ENCODE data around the gene NMRAL1.

The NMRAL1 gene

GRCh38 chr16:4474192-4474961, at the start of gene NMRAL1:
Gene NMRAL1 (minus strand): TSS chr16:4474625. CDS start chr16:4474132, 493 bp downstream.
- Mint-ChIP-seq H3K4me3 (peak within 1 kb of the TSS; percentile 89), H3K4me1 (ENCODE audit: low read depth) (peaks cover 19% of the 10 kb centered on the region), H3K27ac (peak within 1 kb of the TSS; percentile 78), H3K9me3 (no peaks in the 10 kb centered on the region), H3K36me3 (ENCODE audit: low read depth) (peaks cover 9% of the 10 kb centered on the region), H3K27me3 (ENCODE audit: low read depth) (no peaks in the 10 kb centered on the region)

- H3K36me3 Mint-ChIP-seq (ENCODE audit: low read depth), result no peaks in the 10 kb centered on the region
- H3K27ac Mint-ChIP-seq, result no peak overlapping the region
- no peaks in the 10 kb centered on the region for H3K27me3 Mint-ChIP-seq (ENCODE audit: low read depth)
- H3K9me3 Mint-ChIP-seq, result no peaks in the 10 kb centered on the region
- no peak overlapping the region for H3K4me3 Mint-ChIP-seq
- H3K4me1 Mint-ChIP-seq (ENCODE audit: low read depth), result peaks cover 19% of the 10 kb centered on the region
Measured at GRCh38 chr16:4523686-4524085, 49.3 kb upstream of the NMRAL1 start.

- H3K9me3 Mint-ChIP-seq, result no peaks in the 10 kb centered on the region
- no peaks in the 10 kb centered on the region for H3K27me3 Mint-ChIP-seq (ENCODE audit: low read depth)
- peaks cover 8% of the 10 kb centered on the region for H3K4me1 Mint-ChIP-seq (ENCODE audit: low read depth)
- no peak overlapping the region for H3K4me3 Mint-ChIP-seq
- no peak overlapping the region for H3K27ac Mint-ChIP-seq
- H3K36me3 Mint-ChIP-seq (ENCODE audit: low read depth), result no peaks in the 10 kb centered on the region
Measured at GRCh38 chr16:4522051-4522581, 47.7 kb upstream of the NMRAL1 start.

GRCh38 chr16:4520913-4521312, 46.5 kb upstream of the NMRAL1 start:
- H3K27ac Mint-ChIP-seq, result no peak overlapping the region
- no peaks in the 10 kb centered on the region for H3K27me3 Mint-ChIP-seq (ENCODE audit: low read depth)

GRCh38 chr16:4519274-4520058, 45.0 kb upstream of the NMRAL1 start:
- H3K27me3 Mint-ChIP-seq (ENCODE audit: low read depth), result no peaks in the 10 kb centered on the region
- no peak overlapping the region for H3K27ac Mint-ChIP-seq
- peaks cover 21% of the 10 kb centered on the region for H3K4me1 Mint-ChIP-seq (ENCODE audit: low read depth)
- no peaks in the 10 kb centered on the region for H3K36me3 Mint-ChIP-seq (ENCODE audit: low read depth)
- no peak overlapping the region for H3K4me3 Mint-ChIP-seq
- no peaks in the 10 kb centered on the region for H3K9me3 Mint-ChIP-seq

More at GRCh38 chr16:4520913-4521312, 46.5 kb upstream of the NMRAL1 start:
- H3K9me3 Mint-ChIP-seq, result no peaks in the 10 kb centered on the region
- H3K4me3 Mint-ChIP-seq, result no peak overlapping the region
- H3K36me3 Mint-ChIP-seq (ENCODE audit: low read depth), result no peaks in the 10 kb centered on the region
- H3K4me1 Mint-ChIP-seq (ENCODE audit: low read depth), result peaks cover 7% of the 10 kb centered on the region

GRCh38 chr16:4517812-4518680, 43.6 kb upstream of the NMRAL1 start:
- Mint-ChIP-seq H3K4me1 (ENCODE audit: low read depth) (peaks cover 23% of the 10 kb centered on the region), H3K27ac (no peak overlapping the region), H3K9me3 (no peaks in the 10 kb centered on the region), H3K36me3 (ENCODE audit: low read depth) (no peaks in the 10 kb centered on the region), H3K4me3 (no peak overlapping the region), H3K27me3 (ENCODE audit: low read depth) (no peaks in the 10 kb centered on the region)

GRCh38 chr16:4515611-4516233, 41.3 kb upstream of the NMRAL1 start:
- Mint-ChIP-seq H3K36me3 (ENCODE audit: low read depth) (peaks cover 14% of the 10 kb centered on the region), H3K4me1 (ENCODE audit: low read depth) (peaks cover 26% of the 10 kb centered on the region), H3K9me3 (no peaks in the 10 kb centered on the region), H3K27me3 (ENCODE audit: low read depth) (no peaks in the 10 kb centered on the region), H3K4me3 (peak overlapping the region; percentile 47), H3K27ac (peak overlapping the region; percentile 86)

GRCh38 chr16:4514606-4515005, 40.2 kb upstream of the NMRAL1 start:
- H3K9me3 Mint-ChIP-seq, result no peaks in the 10 kb centered on the region
- H3K36me3 Mint-ChIP-seq (ENCODE audit: low read depth), result peaks cover 21% of the 10 kb centered on the region
- peak overlapping the region; percentile 11 for H3K4me3 Mint-ChIP-seq
- H3K4me1 Mint-ChIP-seq (ENCODE audit: low read depth), result peaks cover 26% of the 10 kb centered on the region
- H3K27ac Mint-ChIP-seq, result peak overlapping the region; percentile 86
- no peaks in the 10 kb centered on the region for H3K27me3 Mint-ChIP-seq (ENCODE audit: low read depth)

- Mint-ChIP-seq H3K4me3 (no peak overlapping the region), H3K4me1 (ENCODE audit: low read depth) (peaks cover 26% of the 10 kb centered on the region), H3K9me3 (no peaks in the 10 kb centered on the region), H3K27ac (peak overlapping the region; percentile 86), H3K36me3 (ENCODE audit: low read depth) (peaks cover 22% of the 10 kb centered on the region), H3K27me3 (ENCODE audit: low read depth) (no peaks in the 10 kb centered on the region)
Measured at GRCh38 chr16:4513881-4514280, 39.5 kb upstream of the NMRAL1 start.

GRCh38 chr16:4513086-4513860, 38.8 kb upstream of the NMRAL1 start:
- no peak overlapping the region for H3K4me3 Mint-ChIP-seq
- H3K36me3 Mint-ChIP-seq (ENCODE audit: low read depth), result peaks cover 25% of the 10 kb centered on the region
- H3K27ac Mint-ChIP-seq, result peak overlapping the region; percentile 11
- H3K27me3 Mint-ChIP-seq (ENCODE audit: low read depth), result no peaks in the 10 kb centered on the region
- peaks cover 26% of the 10 kb centered on the region for H3K4me1 Mint-ChIP-seq (ENCODE audit: low read depth)
- H3K9me3 Mint-ChIP-seq, result no peaks in the 10 kb centered on the region

- Mint-ChIP-seq H3K9me3 (no peaks in the 10 kb centered on the region), H3K36me3 (ENCODE audit: low read depth) (peaks cover 31% of the 10 kb centered on the region), H3K27me3 (ENCODE audit: low read depth) (no peaks in the 10 kb centered on the region), H3K4me1 (ENCODE audit: low read depth) (peaks cover 26% of the 10 kb centered on the region), H3K4me3 (no peak overlapping the region), H3K27ac (peak overlapping the region; percentile 59)
Measured at GRCh38 chr16:4512473-4512872, 38.0 kb upstream of the NMRAL1 start.

GRCh38 chr16:4511441-4512082, 37.1 kb upstream of the NMRAL1 start:
- Mint-ChIP-seq H3K36me3 (ENCODE audit: low read depth) (peaks cover 33% of the 10 kb centered on the region), H3K9me3 (no peaks in the 10 kb centered on the region), H3K27ac (no peak overlapping the region), H3K4me3 (no peak overlapping the region), H3K27me3 (ENCODE audit: low read depth) (no peaks in the 10 kb centered on the region), H3K4me1 (ENCODE audit: low read depth) (peaks cover 28% of the 10 kb centered on the region)
